GM12892 (cell line): ENCODE data around the gene LUC7L.
"Not testable (repeated sequence)": the region's sequence is repeated elsewhere in the genome, so short reads cannot be mapped to it uniquely, and the experiment has no call there.

Source experiments
- DNase-seq: peaks from one replicate; pipeline ENCODE4 v3.0.0; 2011; ENCODE audit not compliant: insufficient read length
- FAIRE-seq: peaks from 2 replicates; lab custom pipeline; 2011; peaks lifted over from hg19 to GRCh38; lab: Jason Lieb, UNC
- POLR2A ChIP-seq: IDR thresholded peaks from 2 replicates; pipeline ENCODE4 v1.6.1; 2011; ENCODE audit warnings: low read depth, low read length, control low read depth
- POLR2AphosphoS5 ChIP-seq: IDR thresholded peaks from 2 replicates; pipeline ENCODE4 v1.6.1; 2011; ENCODE audit warnings: low read depth, low read length, control low read depth
- TAF1 ChIP-seq: IDR thresholded peaks from 2 replicates; pipeline ENCODE4 v1.6.1; 2011; ENCODE audit warnings: low read depth, mild to moderate bottlenecking, control low read depth, low read length, borderline replicate concordance

The LUC7L gene

GRCh38 chr16:165539-166374 lies 63.5 kb downstream of the LUC7L start, which contains the start of gene HBM:
TSS of gene HBM (plus strand) at chr16:165978. CDS start at chr16:165998, 20 bp downstream.
- DNase-seq: no peak
- FAIRE-seq: no peak
- TF ChIP-seq POLR2AphosphoS5: no peak
- TF ChIP-seq POLR2A: no peak
- no peak for TF ChIP-seq TAF1

- TF ChIP-seq TAF1: no peak
- TF ChIP-seq POLR2A: no peak
- no peak for TF ChIP-seq POLR2AphosphoS5
- no peak for DNase-seq
- FAIRE-seq: no peak
Measured at GRCh38 chr16:164827-165538, 64.3 kb downstream of the LUC7L start.

- DNase-seq, FAIRE-seq: not testable (repeated sequence)
Measured at GRCh38 chr16:164134-164823, 65.0 kb downstream of the LUC7L start.

GRCh38 chr16:163696-164095 lies 65.6 kb downstream of the LUC7L start:
- not testable (repeated sequence) for DNase-seq
- peak; percentile 78 for FAIRE-seq

- not testable (repeated sequence) for DNase-seq, FAIRE-seq
Measured at GRCh38 chr16:163139-163538, 66.1 kb downstream of the LUC7L start.

GRCh38 chr16:162271-162991 lies 66.8 kb downstream of the LUC7L start:
- FAIRE-seq: no peak
- TF ChIP-seq TAF1 (no peak), POLR2AphosphoS5 (no peak)

GRCh38 chr16:160691-161190 lies 68.5 kb downstream of the LUC7L start:
- TF ChIP-seq POLR2A (no peak), POLR2AphosphoS5 (no peak), TAF1 (no peak)
- no peak for FAIRE-seq
- DNase-seq: no peak

More at GRCh38 chr16:162271-162991, 66.8 kb downstream of the LUC7L start:
- DNase-seq: no peak

GRCh38 chr16:160242-160641 lies 69.0 kb downstream of the LUC7L start:
- not testable (repeated sequence) for DNase-seq, FAIRE-seq

GRCh38 chr16:159136-159849 lies 70.0 kb downstream of the LUC7L start:
- FAIRE-seq: no peak
- DNase-seq: no peak
- no peak for TF ChIP-seq POLR2A
- no peak for TF ChIP-seq TAF1
- TF ChIP-seq POLR2AphosphoS5: no peak

- DNase-seq (no peak), FAIRE-seq (no peak)
- no peak for TF ChIP-seq POLR2AphosphoS5
- no peak for TF ChIP-seq POLR2A
- no peak for TF ChIP-seq TAF1
Measured at GRCh38 chr16:155031-155398, 74.2 kb downstream of the LUC7L start.

- no peak for FAIRE-seq
- TF ChIP-seq POLR2A (no peak), POLR2AphosphoS5 (no peak), TAF1 (no peak)
- DNase-seq: no peak
Measured at GRCh38 chr16:154217-155030, 74.8 kb downstream of the LUC7L start.

GRCh38 chr16:153550-154216 lies 75.6 kb downstream of the LUC7L start:
- DNase-seq: not testable (repeated sequence)
- FAIRE-seq: peak; percentile 17

- peak; percentile 30 for FAIRE-seq
- not testable (repeated sequence) for DNase-seq
Measured at GRCh38 chr16:153129-153521, 76.1 kb downstream of the LUC7L start.
